Adipocyte (in vitro differentiated cells): ENCODE data around the gene MAP3K6.

Experiments
- DNase-seq: peaks from one replicate; pipeline ENCODE4 v3.0.0-alpha.2; 2015; ENCODE audit warnings: low read depth
- H3K27me3 ChIP-seq: replicated peaks from 2 replicates; pipeline ENCODE4 v1.7.0; 2013; ENCODE audit warnings: mild to moderate bottlenecking, low read length, moderate library complexity; ENCODE audit not compliant: control insufficient read depth, insufficient read depth
- H3K36me3 ChIP-seq: 2 replicates; pipeline ENCODE4 v1.7.0; 2013; ENCODE audit warnings: low read length, mild to moderate bottlenecking, moderate library complexity; ENCODE audit not compliant: control insufficient read depth, insufficient read depth, severe bottlenecking
- H3K4me1 ChIP-seq: 2 replicates; pipeline ENCODE4 v1.7.0; 2013; ENCODE audit warnings: mild to moderate bottlenecking, low read length, moderate library complexity; ENCODE audit not compliant: control insufficient read depth, insufficient read depth
- H3K4me3 ChIP-seq: 2 replicates; pipeline ENCODE4 v1.7.0; 2013; ENCODE audit warnings: mild to moderate bottlenecking, low read length, moderate library complexity
- H3K9ac ChIP-seq: 2 replicates; pipeline ENCODE4 v1.7.0; 2013; ENCODE audit warnings: mild to moderate bottlenecking, low read length, moderate library complexity
- H3K9me3 ChIP-seq: 2 replicates; pipeline ENCODE4 v1.7.0; 2013; ENCODE audit warnings: mild to moderate bottlenecking, low read length, moderate library complexity; ENCODE audit not compliant: control insufficient read depth

Gene MAP3K6

DNA sequence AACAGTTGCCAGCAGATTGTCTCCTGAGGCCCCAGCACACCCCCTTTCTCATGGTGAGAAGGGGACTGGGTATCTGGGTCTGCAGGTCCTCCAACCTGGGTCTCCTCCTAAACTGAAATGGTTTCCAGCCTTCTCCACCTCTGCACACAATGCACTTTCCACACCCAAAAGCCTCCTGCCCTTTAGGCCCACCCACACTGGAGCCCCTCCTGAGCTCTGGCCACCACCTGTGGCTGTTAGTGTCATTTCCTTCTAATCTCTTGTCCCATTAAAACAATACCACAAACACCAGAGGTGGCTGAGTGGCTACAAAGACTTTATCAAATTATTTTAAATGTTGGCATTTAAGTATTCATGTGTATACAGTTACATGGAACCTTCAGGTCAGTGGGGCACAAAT lies 37.2 kb upstream of the MAP3K6 start:
- DNase-seq, result no peak
- H3K4me3 ChIP-seq, result peak overlapping the region; percentile 40
- peaks cover 22% of the 10 kb centered on the region for H3K36me3 ChIP-seq
- peak overlapping the region; percentile 76 for H3K9ac ChIP-seq
- peaks cover 73% of the 10 kb centered on the region for H3K4me1 ChIP-seq
- H3K27me3 ChIP-seq, result no peaks in the 10 kb centered on the region
- no peaks in the 10 kb centered on the region for H3K9me3 ChIP-seq

DNA sequence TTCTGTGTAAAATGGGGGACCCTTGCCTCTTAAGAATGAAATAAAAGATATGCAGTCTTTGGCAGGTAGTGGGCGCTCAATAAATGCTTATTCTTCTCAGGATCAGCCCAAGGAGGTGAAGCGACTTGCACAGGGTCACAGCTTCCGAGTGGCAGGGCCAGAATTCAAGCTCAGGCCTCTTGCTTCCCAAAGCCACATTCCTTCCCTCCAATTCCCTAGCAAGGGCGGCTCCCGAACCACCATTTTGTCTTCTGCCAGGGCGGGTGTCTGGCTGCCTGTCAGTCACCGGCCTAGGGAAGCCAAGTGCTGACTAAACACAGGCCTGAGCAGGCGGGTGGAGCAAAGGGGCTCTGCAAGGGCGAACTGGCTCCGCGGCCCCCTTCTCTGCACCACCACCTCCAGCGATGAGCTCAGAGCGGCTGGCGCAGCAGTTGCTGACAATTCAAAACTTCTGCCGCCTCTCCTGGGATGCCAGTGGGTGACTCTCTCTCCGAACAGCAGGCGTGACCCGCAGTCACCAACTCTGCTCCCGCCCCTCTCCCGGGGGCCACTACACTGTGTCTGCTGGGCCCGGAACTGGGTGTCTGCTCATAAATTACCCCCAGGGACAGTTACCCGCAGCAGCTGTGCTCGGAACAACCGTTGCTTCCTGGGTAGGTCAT lies 36.4 kb upstream of the MAP3K6 start:
- peak overlapping the region; percentile 40 for H3K4me3 ChIP-seq
- H3K27me3 ChIP-seq, result no peaks in the 10 kb centered on the region
- peak overlapping the region; percentile 76 for H3K9ac ChIP-seq
- peaks cover 73% of the 10 kb centered on the region for H3K4me1 ChIP-seq
- H3K9me3 ChIP-seq, result no peaks in the 10 kb centered on the region
- H3K36me3 ChIP-seq, result peaks cover 15% of the 10 kb centered on the region
- DNase-seq, result peak; percentile 42

DNA sequence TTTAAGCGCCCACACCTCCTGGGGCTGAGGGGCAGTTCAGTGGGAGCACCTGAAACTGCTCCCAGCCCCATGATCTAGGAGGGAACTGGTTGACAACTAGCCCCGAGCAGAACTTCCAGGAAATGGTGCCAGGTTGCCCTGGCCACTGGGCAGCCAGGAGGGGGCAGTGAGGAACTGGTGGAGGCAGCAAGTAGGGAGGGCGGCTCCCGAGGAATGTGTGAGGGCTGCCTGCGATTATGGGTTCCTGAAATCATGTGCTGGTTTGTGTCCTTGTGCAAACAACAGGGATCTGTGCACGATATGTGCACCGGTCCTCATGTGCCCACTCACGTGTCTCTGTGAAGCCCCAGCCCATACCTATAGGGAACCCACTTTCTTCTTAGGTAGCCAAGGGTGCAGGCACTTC lies 35.6 kb upstream of the MAP3K6 start:
- Histone ChIP-seq H3K9me3 (no peaks in the 10 kb centered on the region), H3K4me3 (no peak overlapping the region), H3K27me3 (no peaks in the 10 kb centered on the region), H3K4me1 (peaks cover 73% of the 10 kb centered on the region), H3K36me3 (peaks cover 6% of the 10 kb centered on the region), H3K9ac (peak overlapping the region; percentile 76)
- peak; percentile 72 for DNase-seq

DNA sequence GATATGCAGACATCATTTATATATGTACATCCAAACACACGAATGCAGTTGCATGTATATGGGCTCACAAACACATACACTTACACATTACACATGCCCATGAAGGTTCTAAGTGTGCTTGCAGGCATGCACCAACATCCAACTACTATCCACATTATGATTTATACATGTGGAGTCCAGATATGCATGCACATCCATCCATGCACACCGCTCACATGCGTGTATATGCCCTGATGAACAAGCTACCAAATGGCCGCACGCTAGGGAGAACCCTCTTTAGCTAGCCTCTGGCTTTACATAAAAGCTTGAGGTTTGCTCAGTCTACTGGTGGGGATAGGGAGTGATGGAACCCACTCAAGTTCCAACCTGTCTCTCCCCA lies 34.2 kb upstream of the MAP3K6 start:
- Histone ChIP-seq H3K9ac (no peak overlapping the region), H3K4me3 (no peak overlapping the region), H3K36me3 (no peaks in the 10 kb centered on the region), H3K4me1 (peaks cover 68% of the 10 kb centered on the region), H3K27me3 (no peaks in the 10 kb centered on the region), H3K9me3 (no peaks in the 10 kb centered on the region)
- DNase-seq, result no peak

DNA sequence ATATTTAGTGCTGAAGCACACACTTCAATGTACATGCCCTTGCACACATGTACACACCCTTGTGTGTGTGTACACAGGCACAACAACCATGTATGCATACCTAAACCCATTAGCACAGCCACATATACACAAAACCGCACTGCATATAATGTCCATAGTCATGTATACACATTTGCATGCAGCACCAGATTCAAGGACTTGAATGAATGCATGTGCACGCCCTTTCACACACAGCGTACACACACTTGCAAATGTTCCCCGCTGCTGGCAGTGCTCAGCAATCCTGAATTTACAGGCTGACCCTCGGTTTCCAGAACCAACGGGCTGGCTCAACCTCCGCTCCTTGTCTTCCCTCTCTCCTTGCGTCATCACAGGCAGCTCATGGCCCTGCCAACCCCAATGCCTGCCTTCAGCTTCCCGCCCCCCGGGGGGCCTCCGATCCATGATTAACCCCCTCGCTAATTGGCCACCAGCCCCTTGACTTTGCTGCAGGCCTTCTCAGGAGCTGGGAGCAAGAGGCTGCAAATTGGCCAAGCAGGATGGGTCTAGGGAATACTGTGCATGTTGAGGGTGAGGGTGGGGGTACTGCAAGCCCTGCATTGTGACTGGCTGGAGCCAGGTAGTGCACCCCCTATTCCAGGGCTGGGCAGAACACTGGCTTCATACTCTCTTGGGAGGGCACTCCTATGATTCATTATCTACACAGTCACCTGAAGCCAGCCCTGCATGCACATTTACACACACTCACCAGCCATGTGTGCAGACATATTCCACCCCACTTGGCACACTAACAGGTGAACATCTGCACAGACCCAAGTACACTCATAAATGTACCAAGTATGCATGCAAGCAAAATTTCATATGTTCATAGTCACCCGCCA lies 33.6 kb upstream of the MAP3K6 start:
- Histone ChIP-seq H3K9ac (no peak overlapping the region), H3K27me3 (no peaks in the 10 kb centered on the region), H3K9me3 (no peaks in the 10 kb centered on the region), H3K36me3 (no peaks in the 10 kb centered on the region), H3K4me3 (no peak overlapping the region), H3K4me1 (peaks cover 63% of the 10 kb centered on the region)
- DNase-seq, result no peak

DNA sequence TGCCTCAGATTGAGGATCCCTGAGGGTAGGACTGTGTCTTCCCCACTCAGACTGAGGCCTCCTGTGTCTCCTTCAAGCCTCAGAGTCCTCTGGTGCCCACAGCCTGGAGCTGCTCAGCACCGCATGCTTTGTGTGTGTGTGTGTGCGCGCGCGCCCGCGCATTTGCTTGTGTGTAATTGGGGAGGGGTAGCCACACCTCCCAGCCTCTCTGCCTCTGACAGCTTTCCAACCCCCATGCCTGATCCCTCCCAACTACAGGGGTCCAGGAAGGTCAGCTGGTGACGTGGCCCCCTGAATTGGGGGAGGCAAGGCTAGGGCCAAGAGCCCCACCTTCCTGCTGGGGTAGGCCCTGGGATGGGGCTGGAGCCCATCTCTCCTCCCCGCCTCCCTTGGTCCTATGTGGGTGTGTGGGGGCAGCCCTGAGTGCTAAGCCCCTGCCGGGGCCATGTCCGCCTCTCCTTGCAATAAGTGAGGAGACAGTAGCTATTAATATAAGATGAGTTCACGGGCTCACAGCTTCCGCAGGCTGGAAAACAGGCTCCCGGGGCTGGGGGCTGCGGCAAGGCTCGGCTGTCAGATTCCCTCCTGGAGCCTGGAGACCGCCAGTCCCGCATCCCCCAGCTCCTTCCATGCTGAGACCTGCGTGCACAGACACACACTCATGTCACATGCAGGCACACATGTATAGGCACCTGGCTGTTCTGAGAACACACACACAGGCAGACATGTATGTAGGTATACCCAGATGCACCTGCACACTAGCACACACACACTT lies 32.7 kb upstream of the MAP3K6 start:
- no peak for DNase-seq
- H3K36me3 ChIP-seq, result no peaks in the 10 kb centered on the region
- H3K4me1 ChIP-seq, result peaks cover 57% of the 10 kb centered on the region
- peak overlapping the region; percentile 68 for H3K9ac ChIP-seq
- H3K27me3 ChIP-seq, result no peaks in the 10 kb centered on the region
- H3K9me3 ChIP-seq, result no peaks in the 10 kb centered on the region
- no peak overlapping the region for H3K4me3 ChIP-seq

DNA sequence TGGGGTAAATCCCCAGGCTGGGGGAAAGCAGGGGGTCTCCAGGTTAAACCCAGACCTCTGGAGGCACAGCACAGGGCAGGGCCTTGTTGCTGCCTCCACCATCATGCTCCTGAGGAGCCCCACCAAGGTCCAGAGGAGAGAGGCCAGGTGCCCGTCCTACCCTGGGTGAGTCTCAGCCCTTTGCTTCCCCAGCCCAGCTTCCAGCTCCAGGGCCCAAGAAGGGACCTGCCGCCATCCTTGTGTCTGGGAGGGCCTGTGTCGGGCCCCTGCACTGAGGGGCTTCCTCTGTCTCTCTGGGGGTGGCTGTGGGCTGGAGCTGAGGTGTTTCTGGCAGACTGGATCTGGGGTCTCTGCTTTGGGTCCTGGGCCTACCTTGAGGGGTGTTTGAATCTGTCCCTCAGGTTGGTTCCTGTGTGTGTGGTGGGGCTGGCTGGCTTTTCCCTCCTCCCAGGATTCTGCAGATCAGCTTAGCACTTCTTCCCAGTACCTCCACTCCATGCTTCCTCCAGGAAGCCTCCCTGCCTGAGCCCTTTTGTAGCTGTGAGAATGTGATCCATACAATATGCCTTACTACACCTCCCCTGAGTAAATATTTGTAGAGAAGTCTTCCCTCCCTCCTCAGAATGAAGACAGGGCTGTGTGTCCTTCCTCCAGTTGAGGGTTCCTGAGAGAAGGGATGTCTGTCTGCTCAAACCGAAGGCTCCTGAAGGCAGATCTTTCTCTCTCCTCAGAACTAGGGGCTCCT lies 31.8 kb upstream of the MAP3K6 start:
- Histone ChIP-seq H3K4me1 (peaks cover 49% of the 10 kb centered on the region), H3K9ac (peak overlapping the region; percentile 68), H3K27me3 (no peaks in the 10 kb centered on the region), H3K4me3 (no peak overlapping the region), H3K9me3 (no peaks in the 10 kb centered on the region), H3K36me3 (no peaks in the 10 kb centered on the region)
- no peak for DNase-seq

DNA sequence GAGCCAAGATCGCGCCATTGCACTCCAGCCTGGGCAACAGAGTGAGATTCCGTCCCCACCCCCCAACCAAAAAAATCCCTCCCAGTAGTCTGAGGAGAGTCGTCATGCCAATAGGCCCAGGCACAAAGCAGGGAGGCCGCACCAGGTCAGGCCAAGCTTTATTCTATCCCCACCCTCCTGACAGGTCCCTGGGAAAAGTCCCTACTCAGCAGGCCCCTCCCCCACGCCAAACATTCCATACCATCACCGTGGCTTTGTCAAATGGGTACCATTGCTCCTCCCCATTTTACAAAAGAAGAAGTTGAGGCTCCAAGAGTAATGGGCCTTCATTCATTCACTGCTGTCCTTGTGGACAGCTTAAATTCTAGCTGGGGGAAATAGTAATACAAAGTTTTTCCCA lies 31.0 kb upstream of the MAP3K6 start:
- Histone ChIP-seq H3K4me3 (no peak overlapping the region), H3K27me3 (no peaks in the 10 kb centered on the region), H3K36me3 (no peaks in the 10 kb centered on the region), H3K9ac (no peak overlapping the region), H3K4me1 (peaks cover 43% of the 10 kb centered on the region), H3K9me3 (no peaks in the 10 kb centered on the region)
- DNase-seq, result no peak

DNA sequence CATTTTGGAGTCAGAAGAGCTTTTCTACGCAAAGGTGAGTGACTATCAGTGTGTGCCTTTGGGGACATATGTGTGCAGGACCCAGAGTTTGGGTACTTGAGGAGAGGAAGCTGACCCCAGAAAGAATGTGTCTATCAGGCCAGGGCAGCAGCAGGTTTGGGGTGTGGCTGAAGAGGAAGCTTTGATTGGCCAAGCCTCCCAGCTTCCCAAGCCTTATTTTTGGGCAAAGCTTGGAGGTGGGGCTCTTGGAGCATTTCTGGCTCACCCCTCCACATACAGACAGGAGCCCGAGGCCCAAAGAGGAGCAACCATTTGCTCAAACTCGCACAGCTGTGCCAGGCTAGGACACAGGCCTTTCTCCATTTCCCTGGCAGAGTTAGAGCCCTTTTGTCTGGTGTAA lies 30.3 kb upstream of the MAP3K6 start:
- Histone ChIP-seq H3K36me3 (no peaks in the 10 kb centered on the region), H3K4me1 (peaks cover 40% of the 10 kb centered on the region), H3K9ac (no peak overlapping the region), H3K27me3 (no peaks in the 10 kb centered on the region), H3K9me3 (no peaks in the 10 kb centered on the region), H3K4me3 (no peak overlapping the region)
- no peak for DNase-seq

DNA sequence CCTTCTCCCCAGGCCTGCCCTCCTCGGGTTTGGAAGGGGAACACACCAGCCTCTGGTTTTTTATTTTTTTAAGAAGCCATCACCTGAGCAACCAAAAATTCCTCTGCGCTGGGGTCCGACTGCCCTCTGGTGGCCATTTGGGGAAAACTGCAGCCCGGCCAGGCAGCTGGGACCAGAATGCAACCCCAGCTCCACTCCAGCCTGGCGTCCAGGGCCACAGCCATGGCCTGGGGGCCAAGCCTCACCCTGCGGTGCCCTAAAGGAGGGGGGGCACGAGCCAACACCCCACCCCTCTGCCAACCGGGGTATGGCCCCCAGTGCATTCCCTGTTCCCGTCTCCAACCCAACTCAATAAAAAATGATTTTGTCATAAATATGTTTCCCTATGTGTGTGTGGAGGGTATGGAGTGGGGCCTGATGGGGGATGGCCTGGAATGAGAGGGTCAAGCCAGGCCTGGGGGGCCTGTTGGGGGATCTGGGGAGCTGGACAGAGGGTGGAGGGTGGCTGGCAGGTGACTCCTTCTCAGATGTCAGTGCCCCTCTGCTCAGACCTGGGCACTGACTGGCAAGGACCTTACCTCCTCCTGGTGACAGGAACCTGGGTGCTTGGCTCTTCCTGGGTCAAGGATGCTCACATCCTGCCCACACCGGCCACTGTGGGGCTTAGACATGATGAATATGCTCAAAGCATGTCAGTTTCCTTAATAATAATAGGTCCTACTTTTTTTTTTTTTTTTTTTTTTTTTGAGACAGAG lies 28.9 kb upstream of the MAP3K6 start:
- Histone ChIP-seq H3K4me1 (peaks cover 31% of the 10 kb centered on the region), H3K4me3 (no peak overlapping the region), H3K27me3 (no peaks in the 10 kb centered on the region), H3K36me3 (no peaks in the 10 kb centered on the region), H3K9me3 (no peaks in the 10 kb centered on the region), H3K9ac (no peak overlapping the region)
- peak; percentile 85 for DNase-seq
